Stimulated activated CD8-positive, alpha-beta memory T cell treated with anti-CD3 and anti-CD28 coated beads, Interleukin-15, amount 100 ng/mL, for 1 hour (primary cell): ENCODE measurements around the gene ZNF407.

Source experiments
- DNase-seq: peaks from one replicate; pipeline ENCODE4 v3.0.0-alpha.2; 2020; ENCODE audit warnings: low read depth

Gene ZNF407

GRCh38 chr18:74880706-74881278 lies 283.1 kb downstream of the ZNF407 start:
- no peak for DNase-seq

- DNase-seq: no peak
These were observed 294.5 kb downstream of the ZNF407 start for GRCh38 chr18:74892066-74892627.

- DNase-seq: no peak
These were observed 298.0 kb downstream of the ZNF407 start for GRCh38 chr18:74895686-74896085.

GRCh38 chr18:74896390-74896991 lies 298.8 kb downstream of the ZNF407 start:
- DNase-seq: peak; percentile 8

GRCh38 chr18:74897971-74898657 lies 300.4 kb downstream of the ZNF407 start:
- no peak for DNase-seq

GRCh38 chr18:74898965-74899364 lies 301.3 kb downstream of the ZNF407 start:
- no peak for DNase-seq

GRCh38 chr18:74899554-74899953 lies 301.9 kb downstream of the ZNF407 start:
- no peak for DNase-seq

GRCh38 chr18:74901362-74902146 lies 303.9 kb downstream of the ZNF407 start:
- no peak for DNase-seq

GRCh38 chr18:74902147-74902455 lies 304.4 kb downstream of the ZNF407 start:
- DNase-seq: no peak

GRCh38 chr18:74905247-74905646 lies 307.6 kb downstream of the ZNF407 start:
- DNase-seq: no peak

GRCh38 chr18:74906184-74906583 lies 308.5 kb downstream of the ZNF407 start:
- DNase-seq: no peak

GRCh38 chr18:74914052-74914591 lies 316.5 kb downstream of the ZNF407 start:
- no peak for DNase-seq

- DNase-seq: no peak
These were observed 317.0 kb downstream of the ZNF407 start for GRCh38 chr18:74914648-74915047.

GRCh38 chr18:74916773-74917393 lies 319.2 kb downstream of the ZNF407 start:
- no peak for DNase-seq

- no peak for DNase-seq
These were observed 320.7 kb downstream of the ZNF407 start for GRCh38 chr18:74918276-74918790.

GRCh38 chr18:74921057-74921820 lies 323.6 kb downstream of the ZNF407 start:
- DNase-seq: no peak

- DNase-seq: no peak
These were observed 328.4 kb downstream of the ZNF407 start for GRCh38 chr18:74926051-74926450.

- no peak for DNase-seq
These were observed 330.7 kb downstream of the ZNF407 start for GRCh38 chr18:74928194-74928968.

- no peak for DNase-seq
These were observed 331.4 kb downstream of the ZNF407 start for GRCh38 chr18:74929110-74929509.

GRCh38 chr18:74930616-74931015 lies 332.9 kb downstream of the ZNF407 start:
- no peak for DNase-seq
